NCI-H774 (cell line): ENCODE measurements around the gene ARHGDIA.

Source experiments
- DNase-seq: peaks from one replicate; lab custom pipeline; 2025; lab: John Stamatoyannopoulos, UW

Gene ARHGDIA

GRCh38 chr17:81863833-81864768, 7.0 kb downstream of the ARHGDIA start:
- no peak for DNase-seq

GRCh38 chr17:81863123-81863675, 7.9 kb downstream of the ARHGDIA start:
- no peak for DNase-seq

GRCh38 chr17:81860756-81861568, 10.2 kb downstream of the ARHGDIA start:
- peak; percentile 100 for DNase-seq

GRCh38 chr17:81859906-81860755, 11.0 kb downstream of the ARHGDIA start, which contains the start of gene P4HB:
Gene P4HB, minus strand, starts transcription at chr17:81860535. Its CDS starts 64 bp downstream, at chr17:81860471.
- no peak for DNase-seq

- no peak for DNase-seq
Observed at GRCh38 chr17:81858967-81859905, 11.9 kb downstream of the ARHGDIA start.

- no peak for DNase-seq
Observed at GRCh38 chr17:81858170-81858966, 12.8 kb downstream of the ARHGDIA start.

GRCh38 chr17:81854974-81855774, 16.0 kb downstream of the ARHGDIA start:
- DNase-seq: no peak

- no peak for DNase-seq
Observed at GRCh38 chr17:81852237-81852636, 18.9 kb downstream of the ARHGDIA start.

- no peak for DNase-seq
Observed at GRCh38 chr17:81851423-81851822, 19.7 kb downstream of the ARHGDIA start.

- DNase-seq: no peak
Observed at GRCh38 chr17:81849457-81849856, 21.7 kb downstream of the ARHGDIA start.

GRCh38 chr17:81846743-81847689, 24.1 kb downstream of the ARHGDIA start:
- no peak for DNase-seq

- DNase-seq: no peak
Observed at GRCh38 chr17:81845881-81846742, 25.0 kb downstream of the ARHGDIA start.

- DNase-seq: no peak
Observed at GRCh38 chr17:81845361-81845760, 25.8 kb downstream of the ARHGDIA start.

- no peak for DNase-seq
Observed at GRCh38 chr17:81844887-81845286, 26.2 kb downstream of the ARHGDIA start.

- no peak for DNase-seq
Observed at GRCh38 chr17:81844327-81844851, 26.7 kb downstream of the ARHGDIA start.

- no peak for DNase-seq
Observed at GRCh38 chr17:81843713-81844326, 27.3 kb downstream of the ARHGDIA start.
